IMR-90 (cell line): ENCODE measurements around the gene ALKBH7.

Experiments
- CTCF ChIP-seq: conservative IDR thresholded peaks from 2 replicates; pipeline ENCODE4 v1.5.1; 2012; ENCODE audit warnings: mild to moderate bottlenecking, low read depth, low read length, improper control_type of control experiment
- POLR2A ChIP-seq: IDR thresholded peaks from 2 replicates; pipeline ENCODE4 v1.6.1; 2012; ENCODE audit warnings: mild to moderate bottlenecking, low read depth, low read length
- RAD21 ChIP-seq: IDR thresholded peaks from 2 replicates; pipeline ENCODE4 v1.6.1; 2012; ENCODE audit warnings: low read length, improper control_type of control experiment

- TF ChIP-seq CTCF, result no peak
- TF ChIP-seq POLR2A, result no peak
- no peak for TF ChIP-seq RAD21
Observed at GRCh38 chr19:6381030-6381750, 8.6 kb downstream of the ALKBH7 start.
